GM19397 (cell line): ENCODE results near the gene NAPB.
"Not testable (repeated sequence)": the region's sequence is repeated elsewhere in the genome, so short reads cannot be mapped to it uniquely, and the experiment has no call there.

Source experiments
- ATAC-seq: cut with Tn5 transposase; IDR thresholded peaks from one replicate; pipeline ENCODE4 v1.9.1; 2021; ENCODE audit warnings: mild to moderate bottlenecking, moderate library complexity; ENCODE audit not compliant: unreplicated experiment

NAPB gene

GRCh38 chr20:23349338-23350195, 71.7 kb downstream of the NAPB start:
- ATAC-seq = peak; percentile 41

- ATAC-seq = not testable (repeated sequence)
These were observed 72.8 kb downstream of the NAPB start for GRCh38 chr20:23348510-23348909.

- no peak for ATAC-seq
These were observed 73.5 kb downstream of the NAPB start for GRCh38 chr20:23347791-23348190.

- no peak for ATAC-seq
These were observed 75.3 kb downstream of the NAPB start for GRCh38 chr20:23346002-23346401.

GRCh38 chr20:23344336-23344735, 77.0 kb downstream of the NAPB start:
- no peak for ATAC-seq

- ATAC-seq = no peak
These were observed 77.7 kb downstream of the NAPB start for GRCh38 chr20:23343590-23343989.

GRCh38 chr20:23341073-23341472, 80.2 kb downstream of the NAPB start:
- no peak for ATAC-seq

GRCh38 chr20:23340524-23340923, 80.8 kb downstream of the NAPB start:
- peak; percentile 48 for ATAC-seq

- ATAC-seq = no peak
These were observed 81.3 kb downstream of the NAPB start for GRCh38 chr20:23339986-23340385.

GRCh38 chr20:23337312-23337711, 84.0 kb downstream of the NAPB start:
- ATAC-seq = no peak

- ATAC-seq = no peak
These were observed 84.8 kb downstream of the NAPB start for GRCh38 chr20:23336476-23336875.

GRCh38 chr20:23335521-23335920, 85.8 kb downstream of the NAPB start:
- no peak for ATAC-seq

- no peak for ATAC-seq
These were observed 87.2 kb downstream of the NAPB start for GRCh38 chr20:23334111-23334510.

- ATAC-seq = no peak
These were observed 88.8 kb downstream of the NAPB start for GRCh38 chr20:23332467-23332866.

- ATAC-seq = no peak
These were observed 89.6 kb downstream of the NAPB start for GRCh38 chr20:23331450-23332350.

GRCh38 chr20:23327617-23328333, 93.5 kb downstream of the NAPB start:
- ATAC-seq = no peak

- no peak for ATAC-seq
These were observed 94.5 kb downstream of the NAPB start for GRCh38 chr20:23326774-23327173.

GRCh38 chr20:23325107-23325506, 96.2 kb downstream of the NAPB start:
- no peak for ATAC-seq
